Measurements from ENCODE around the gene IL24.
"Not testable (repeated sequence)": the region's sequence is repeated elsewhere in the genome, so short reads cannot be mapped to it uniquely, and the experiment has no call there.

IL24 gene, protein sequence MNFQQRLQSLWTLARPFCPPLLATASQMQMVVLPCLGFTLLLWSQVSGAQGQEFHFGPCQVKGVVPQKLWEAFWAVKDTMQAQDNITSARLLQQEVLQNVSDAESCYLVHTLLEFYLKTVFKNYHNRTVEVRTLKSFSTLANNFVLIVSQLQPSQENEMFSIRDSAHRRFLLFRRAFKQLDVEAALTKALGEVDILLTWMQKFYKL

DNA sequence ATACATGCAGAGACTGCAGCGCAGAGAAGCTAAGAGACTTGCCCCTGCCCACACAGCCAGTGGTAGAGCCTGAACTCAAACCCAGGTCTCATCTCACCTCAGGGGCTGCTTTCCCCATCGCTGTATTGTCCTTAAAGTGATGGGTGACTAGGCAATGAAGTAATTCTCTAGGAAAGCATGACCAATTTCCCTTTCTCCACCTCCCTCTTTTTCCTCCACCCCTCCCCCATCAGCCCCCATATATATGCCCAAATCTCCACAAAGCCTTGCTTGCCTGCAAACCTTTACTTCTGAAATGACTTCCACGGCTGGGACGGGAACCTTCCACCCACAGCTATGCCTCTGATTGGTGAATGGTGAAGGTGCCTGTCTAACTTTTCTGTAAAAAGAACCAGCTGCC, at the start of gene IL24:
IL24 (plus strand) TSS at position 269 of the 400 bp plus-strand sequence. CDS start 390 bp downstream, outside the sequence.
- ATAC-seq, result peak; percentile 55 to 71

DNA sequence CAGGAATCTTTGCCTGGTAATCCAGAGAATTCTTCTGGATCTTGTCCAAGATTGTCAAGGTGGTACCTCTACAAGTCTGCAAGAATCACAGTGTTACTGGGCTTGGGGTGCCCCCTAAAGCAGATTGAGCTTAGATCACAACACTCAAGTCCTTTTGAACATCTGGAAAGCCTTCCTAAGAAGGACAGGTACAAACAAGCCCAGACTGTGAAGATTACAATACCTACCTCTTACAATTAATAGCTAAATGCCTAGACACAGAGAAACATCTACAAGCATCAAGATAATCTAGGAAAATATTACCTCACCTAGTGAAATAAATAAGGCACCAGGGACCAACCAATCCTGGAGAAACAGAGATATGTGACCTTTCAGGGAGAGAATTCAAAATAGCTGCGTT, 49.3 kb upstream of the IL24 start:
- ATAC-seq, result no peak

DNA sequence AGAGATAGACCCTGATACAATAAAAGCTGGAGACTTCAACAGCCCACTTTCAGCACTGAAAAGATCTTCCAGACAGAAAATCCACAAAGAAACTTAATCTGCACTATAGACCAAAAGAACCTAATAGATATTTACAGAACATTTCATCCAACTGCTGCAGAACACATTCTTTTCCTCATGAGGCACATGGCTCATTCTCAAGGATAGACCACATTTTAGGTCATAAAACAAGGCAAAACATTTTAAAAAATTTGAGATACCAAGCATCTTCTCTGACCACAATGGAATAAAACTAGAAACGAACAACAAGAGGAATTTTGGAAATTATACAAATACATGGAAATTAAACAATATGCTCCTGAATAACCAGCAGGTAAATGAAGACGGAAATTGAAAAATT, 46.8 kb upstream of the IL24 start:
- ATAC-seq, result no peak

DNA sequence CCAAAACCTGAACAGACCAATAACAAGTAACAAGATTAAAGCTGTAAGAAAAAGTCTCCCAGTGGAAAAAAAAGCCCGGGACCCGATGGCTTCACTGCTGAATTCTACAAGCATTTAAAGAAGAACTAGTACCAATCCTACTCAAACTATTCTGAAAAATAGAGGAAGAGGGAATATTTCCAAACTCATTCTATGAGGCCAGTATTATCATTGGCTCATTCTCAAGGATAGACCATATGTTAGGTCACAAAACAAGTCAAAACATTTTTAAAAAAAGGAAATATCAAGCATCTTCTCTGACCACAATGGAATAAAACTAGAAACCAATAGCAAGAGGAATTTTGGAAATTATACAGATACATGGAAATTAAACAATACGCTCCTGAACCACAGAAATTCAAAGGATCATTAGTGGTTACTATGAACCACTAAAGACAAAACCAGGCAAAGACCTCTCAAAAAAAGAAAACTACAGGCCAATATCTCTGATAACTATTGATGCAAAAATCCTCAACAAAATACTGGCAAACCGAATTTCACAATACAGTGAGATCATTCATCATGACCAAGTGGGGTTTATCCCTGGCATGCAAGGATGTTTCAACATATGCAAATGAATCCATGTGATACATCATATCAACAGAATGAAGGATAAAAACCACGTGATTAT, 45.8 kb upstream of the IL24 start:
- no peak for ATAC-seq

DNA sequence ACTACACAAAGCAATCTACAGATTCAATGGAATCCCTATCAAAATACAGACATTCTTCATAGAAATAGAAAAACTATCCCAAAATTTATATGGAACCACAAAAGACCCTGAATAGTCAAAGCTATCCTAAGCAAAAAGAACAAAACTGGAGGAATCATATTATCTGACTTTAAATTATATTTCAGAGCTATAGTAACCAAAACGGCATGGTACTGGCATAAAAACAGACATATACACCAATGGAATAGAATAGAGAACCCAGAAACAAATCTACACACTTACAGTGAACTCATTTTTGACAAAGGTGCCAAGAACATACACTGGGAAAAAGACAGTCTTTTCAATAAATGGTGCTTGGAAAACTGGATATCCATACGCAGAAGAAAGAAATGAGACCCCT, 44.6 kb upstream of the IL24 start:
- ATAC-seq, result not testable (repeated sequence)

DNA sequence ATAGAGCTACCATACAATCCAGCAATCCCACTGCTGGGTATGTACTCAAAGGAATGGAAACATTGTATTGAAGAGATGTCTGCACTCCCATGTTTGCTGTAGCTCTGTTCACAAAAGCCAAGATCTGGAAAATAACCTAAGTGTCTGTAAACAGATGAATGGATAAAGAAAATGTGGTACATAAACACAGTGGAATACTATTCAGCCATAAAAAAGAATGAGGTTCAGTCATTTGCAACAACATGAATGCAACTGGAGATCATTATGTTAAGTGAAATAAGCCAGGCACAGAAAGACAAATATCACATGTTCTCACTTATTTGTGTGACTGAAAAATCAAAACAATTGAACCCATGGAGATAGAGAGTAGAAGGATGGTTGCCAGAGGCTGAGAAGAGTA, 43.5 kb upstream of the IL24 start:
- ATAC-seq, result not testable (repeated sequence)

DNA sequence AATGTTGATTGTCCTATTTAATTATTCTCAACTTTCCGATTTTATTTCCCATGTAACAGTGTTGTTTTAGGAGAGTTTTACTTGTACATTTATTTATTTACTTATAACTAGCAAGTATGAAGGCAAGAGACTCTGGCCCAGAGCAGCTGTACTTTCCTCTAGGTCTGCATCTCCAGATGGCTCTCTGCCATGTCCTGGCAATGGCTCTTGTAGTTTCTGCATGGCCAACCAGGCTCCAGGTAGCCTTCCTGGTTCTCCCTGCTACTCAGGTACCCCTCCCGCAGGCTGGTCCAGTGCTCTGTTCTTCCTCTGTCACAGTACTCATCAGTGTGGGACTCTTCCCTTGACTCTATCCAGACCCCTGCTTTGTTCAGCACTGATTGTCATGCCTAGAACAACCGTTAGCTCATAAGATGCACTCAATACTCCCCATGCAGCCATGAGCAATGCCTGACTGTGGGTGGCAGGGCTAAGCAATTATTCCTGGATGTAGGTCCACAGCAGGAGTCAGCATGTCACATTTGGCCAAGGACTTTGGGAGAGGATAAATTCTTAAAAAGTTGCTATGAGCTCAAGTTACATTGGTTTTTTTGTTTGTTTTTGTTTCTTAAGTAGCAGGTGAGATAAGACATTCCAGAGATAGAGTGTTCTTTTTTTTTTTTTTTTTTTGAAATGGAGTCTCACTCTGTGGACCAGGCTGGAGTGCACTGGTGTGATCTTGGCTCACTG, 42.7 kb upstream of the IL24 start:
- no peak for ATAC-seq

DNA sequence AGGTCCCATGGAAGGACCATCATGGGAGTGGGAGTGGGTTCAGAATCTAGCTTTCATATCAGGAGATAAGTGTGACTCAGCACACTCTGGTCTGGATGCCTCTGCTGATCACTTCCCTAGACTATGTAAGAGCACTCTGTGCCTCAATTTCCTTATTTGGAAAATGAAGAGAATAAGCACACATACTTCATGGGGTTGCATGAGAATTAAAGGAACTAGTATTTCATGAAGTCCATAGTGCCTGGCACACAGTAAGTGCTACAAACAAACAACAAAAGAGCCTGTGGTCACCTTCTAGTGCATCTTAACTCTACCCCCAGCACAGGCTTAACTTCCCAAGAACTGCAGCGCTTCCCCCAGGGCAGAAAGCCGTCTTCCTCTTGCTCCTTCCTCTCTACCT, 41.4 kb upstream of the IL24 start:
- no peak for ATAC-seq

DNA sequence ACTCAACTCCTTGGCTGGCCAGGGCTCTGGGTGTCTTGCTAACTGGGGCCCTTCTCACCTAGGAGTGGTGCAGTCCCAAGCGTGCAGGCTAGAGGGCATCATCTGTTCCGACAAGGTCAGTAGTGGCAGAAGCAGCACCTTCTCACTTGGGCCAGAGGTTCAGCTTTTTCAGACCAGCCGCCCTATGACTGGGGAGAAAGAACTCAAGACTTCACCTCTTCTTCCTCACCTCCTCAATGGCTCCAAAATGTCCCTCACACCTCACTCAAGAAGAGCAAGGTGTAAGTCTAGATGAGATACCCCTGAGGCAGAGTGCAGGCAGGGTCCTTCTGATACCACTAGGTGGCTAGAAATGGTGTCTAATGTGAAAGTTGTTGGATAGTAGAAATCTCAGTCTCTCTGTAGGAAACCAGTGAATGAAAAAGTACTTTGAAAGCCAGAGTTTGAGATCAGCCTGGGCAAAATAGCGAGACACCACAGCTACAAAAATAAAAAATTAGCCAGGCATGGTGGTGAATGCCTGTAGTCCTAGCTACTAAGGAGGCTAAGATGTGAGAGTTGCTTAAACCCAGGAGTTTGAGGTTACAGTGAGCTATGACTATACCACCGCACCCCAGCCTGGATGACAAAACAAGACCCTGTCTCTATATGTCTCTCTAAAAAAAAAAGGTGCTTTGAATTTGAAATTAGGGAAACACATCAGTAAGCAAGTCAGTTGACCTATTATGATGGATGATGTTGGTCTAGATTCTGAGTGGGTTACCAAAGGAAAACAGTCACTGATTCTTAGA, 40.4 kb upstream of the IL24 start:
- peak; percentile 51 to 75 for ATAC-seq

DNA sequence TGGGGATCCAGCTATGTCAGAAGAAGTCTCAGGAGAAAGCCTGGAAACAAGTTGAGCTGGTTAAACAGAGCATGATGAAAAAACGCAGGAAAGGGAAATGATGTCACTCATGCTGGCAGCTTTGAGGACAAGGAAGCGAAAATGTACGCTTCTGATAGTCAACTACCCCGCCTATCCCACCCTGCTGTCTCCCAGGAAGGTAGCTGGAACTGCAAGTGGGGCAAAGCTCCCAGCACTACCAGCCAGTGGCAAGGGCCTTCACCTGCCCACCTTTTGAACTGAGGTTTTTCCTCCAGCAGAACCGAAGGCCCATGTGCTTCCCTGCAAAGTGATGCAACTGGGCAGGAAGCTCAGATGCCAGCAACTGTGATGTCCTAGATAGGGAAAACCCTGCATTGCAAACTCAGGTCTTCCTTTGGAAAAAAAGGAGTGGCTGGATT, 38.1 kb upstream of the IL24 start:
- no peak for ATAC-seq

DNA sequence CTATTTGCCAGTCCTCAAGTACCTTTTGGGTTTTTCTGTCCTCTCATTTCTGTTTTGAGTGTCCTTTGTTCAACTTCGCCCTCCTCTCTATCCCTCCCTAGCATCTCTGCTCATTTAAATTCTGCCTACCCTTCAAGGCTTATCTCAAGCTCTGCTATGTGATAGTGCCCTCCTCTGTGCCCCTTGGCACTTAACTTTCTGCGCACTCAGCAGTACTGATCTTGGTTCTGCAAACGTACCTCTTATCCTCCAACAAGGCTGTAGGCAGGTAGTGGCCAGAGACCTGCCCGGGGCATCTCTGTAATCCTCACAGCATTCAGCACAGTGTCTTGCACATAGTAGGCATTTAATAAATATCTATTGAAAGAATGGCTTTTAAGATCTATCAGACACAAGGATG, 37.1 kb upstream of the IL24 start:
- no peak for ATAC-seq

DNA sequence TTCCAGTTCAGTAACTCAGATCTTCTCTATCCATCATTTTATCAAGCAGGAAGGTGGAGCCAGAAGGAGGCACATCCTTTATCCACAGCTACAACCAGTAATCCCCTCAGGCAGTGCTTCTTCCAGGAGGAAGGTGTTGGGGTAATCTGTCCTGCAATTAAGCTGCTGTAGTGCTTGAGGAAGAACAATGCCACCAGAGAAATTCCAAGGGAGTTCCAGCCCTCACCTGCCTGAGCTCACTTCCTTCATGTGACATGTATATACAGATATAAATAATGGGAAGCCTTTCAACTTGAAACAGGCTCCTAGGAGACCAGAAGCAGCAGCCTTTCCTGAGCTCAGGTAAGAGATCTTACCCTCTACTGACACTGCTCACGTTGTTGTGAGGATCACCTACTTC, 34.0 kb upstream of the IL24 start:
- no peak for ATAC-seq

DNA sequence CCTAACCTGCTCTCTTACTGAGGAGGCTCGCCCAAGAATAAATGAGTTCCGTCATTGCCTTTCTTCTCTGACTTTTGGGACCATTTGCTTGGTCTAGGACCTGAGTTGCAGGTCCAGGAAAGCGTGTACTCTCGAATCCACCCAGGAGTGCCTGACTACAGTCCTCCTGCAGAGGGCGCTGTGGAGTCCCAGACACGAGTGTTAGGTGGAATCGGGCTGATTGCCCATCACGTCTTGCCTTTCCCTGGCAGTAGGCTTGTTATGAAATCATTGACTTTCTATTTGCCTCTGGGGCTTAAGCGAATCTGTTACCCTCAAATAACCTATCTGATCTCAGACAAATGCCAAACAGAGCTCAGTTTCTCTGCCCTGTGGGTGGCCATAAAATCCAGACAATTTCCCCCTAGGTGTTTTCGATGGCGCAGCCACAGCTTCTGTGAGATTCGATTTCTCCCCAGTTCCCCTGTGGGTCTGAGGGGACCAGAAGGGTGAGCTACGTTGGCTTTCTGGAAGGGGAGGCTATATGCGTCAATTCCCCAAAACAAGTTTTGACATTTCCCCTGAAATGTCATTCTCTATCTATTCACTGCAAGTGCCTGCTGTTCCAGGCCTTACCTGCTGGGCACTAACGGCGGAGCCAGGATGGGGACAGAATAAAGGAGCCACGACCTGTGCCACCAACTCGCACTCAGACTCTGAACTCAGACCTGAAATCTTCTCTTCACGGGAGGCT, 32.1 kb upstream of the IL24 start, which contains the start of gene IL20:
IL20 (plus strand) TSS at position 685 of the 733 bp plus-strand sequence. CDS start 230 bp downstream, outside the sequence.
- ATAC-seq, result peak; percentile 48 to 80

DNA sequence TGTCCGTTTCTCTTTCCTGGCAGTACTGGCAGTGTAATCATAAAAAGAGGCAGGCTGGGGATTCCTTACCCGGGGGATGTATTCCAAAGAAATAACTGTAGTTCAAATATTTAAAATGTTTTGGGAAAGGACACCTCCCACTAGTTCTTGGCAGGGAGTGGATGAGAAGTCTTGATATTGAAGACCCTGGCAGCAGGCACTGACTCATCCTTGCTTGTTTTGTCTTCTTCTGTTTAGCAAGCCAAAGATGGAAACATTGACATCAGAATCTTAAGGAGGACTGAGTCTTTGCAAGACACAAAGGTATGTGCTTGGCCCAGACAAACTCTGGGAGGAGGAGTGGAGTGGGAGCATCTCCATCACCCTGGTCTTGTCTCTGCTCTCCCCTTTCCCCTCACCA, 31.2 kb upstream of the IL24 start:
- ATAC-seq, result no peak

DNA sequence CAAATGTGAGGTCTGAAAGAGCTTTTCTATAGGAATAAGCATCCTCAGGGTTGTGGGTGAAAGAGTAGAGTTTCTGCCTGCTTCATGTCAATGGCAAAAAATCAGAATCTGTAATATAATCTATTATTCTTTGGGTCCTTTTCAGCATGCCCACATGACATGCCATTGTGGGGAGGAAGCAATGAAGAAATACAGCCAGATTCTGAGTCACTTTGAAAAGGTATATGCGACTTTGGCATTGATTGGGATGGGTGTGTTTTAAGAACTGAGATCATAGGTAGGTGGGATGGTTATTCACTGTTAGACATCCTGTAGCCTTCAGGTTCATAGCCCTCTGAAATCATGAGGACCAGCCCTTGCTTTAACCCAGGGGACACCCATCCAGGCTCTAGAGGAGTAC, 30.0 kb upstream of the IL24 start:
- ATAC-seq, result no peak

DNA sequence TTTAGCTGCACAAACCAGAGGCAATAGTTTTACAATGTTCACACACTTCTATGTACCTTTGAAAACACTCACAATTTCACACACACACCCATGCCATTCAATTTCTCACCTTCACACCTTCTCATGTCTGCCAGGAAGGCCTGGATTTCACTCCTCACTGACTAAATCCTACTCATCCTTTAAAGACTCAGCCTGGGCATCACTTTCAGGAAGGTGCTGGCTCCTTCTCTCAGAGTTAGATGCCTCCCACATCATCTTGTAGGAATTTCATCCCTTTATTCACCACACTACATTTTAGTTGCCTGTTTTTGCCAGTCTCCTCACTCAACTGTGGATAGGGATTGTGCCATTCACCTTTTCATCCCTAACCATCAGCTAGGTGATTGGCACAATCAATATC, 29.5 kb upstream of the IL24 start:
- no peak for ATAC-seq

DNA sequence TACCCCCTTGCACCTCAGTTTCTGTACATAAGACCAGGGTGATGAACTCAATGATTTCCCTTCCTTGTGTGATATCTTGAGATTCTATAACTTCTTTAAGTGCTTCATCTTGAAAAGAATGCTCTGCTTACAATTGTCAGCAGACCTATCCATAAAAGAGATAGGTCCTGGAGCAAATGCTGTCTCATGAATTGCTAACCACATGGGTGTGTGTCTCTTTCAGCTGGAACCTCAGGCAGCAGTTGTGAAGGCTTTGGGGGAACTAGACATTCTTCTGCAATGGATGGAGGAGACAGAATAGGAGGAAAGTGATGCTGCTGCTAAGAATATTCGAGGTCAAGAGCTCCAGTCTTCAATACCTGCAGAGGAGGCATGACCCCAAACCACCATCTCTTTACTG, 29.0 kb upstream of the IL24 start:
- ATAC-seq, result no peak

DNA sequence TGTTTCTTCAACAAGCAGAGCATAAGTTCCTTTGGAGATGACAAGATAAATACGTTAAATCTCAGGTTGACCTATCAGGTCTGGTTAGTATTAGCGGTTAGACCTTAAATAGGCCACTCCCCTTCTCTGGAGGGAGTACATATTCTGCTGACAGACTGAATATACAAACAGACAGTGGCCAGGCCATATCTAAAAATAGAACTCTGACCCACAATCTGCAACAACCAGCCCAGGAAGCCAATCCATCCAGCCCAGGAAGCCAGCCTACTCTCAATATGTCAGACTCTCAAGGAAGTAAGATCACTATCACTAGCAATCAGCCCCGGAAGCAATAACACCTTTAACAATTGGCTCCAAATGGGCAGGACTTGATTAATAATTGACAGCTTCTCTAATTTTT, 25.1 kb upstream of the IL24 start:
- ATAC-seq, result no peak

DNA sequence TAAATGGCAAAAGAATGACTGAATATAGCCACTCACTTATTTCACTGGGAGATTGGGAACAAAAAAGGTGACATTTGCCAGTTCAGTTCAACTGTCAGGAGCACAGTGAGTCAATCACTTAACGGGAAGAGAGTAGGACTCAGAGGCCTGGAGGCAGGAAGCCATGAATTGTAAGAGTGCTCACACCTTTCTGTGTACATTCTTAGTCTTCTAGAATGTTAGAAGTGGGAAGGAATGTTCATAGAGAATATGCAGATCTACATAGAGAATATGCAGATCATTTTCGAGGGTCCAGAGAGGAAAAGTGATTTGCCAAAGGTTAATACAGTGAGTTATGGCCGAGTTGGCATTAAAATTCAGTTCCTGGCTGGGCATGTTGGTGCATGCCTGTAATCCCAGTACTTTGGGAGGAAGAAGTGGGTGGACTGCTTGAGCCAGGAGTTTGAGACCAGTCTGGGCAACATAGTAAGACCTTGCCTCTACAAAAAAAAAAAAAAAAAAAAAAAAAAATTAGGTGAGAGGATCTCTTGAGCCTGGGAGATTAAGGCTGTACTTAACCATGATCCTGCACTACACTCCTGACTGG, 23.5 kb upstream of the IL24 start:
- ATAC-seq, result no peak

DNA sequence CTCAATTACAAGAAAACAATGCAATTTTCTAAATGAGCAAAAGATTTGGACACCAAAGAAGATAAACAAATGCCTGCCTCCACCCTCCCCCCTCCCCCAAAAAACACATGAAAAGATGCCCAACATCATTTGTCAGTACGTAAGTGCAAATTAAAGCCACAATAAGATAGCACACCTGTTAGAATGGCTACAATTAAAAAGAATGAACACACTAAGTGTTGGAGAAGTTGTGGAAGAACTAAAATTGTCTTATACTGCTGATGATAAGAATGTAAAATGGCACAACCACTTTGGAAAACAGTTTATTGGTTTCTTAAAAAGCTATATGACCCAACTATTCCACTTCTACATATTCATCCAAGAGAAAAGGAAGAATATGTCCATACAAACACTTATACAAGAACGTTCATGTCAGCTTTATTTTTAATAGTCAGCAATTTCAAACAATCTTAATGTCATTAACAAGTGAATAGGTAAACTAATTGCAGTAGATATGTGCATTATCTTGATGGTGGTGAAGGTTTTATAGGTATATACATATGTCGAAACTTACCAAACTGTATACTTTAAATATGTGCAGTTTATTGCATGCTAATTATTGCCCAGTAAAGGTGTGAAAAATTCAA, 21.4 kb upstream of the IL24 start:
- no peak for ATAC-seq

DNA sequence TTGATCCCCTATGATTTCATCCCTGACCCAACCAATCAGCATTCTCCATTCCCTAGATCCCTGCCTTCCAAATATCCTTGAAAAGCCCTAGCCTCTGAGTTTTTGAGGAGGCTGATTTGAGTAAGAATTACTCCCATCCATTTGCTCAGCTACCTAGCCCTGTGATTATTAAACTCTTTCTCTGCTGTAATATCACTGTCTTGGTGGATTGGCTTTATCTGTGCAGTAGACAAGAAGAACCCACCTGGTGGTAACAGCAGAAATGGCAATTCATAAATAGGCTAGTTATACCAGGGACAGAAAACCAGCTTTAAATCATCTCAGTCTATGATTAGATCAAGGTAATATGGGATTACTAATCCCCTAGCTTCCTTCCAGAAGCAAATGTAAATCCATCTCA, 18.8 kb upstream of the IL24 start:
- no peak for ATAC-seq

DNA sequence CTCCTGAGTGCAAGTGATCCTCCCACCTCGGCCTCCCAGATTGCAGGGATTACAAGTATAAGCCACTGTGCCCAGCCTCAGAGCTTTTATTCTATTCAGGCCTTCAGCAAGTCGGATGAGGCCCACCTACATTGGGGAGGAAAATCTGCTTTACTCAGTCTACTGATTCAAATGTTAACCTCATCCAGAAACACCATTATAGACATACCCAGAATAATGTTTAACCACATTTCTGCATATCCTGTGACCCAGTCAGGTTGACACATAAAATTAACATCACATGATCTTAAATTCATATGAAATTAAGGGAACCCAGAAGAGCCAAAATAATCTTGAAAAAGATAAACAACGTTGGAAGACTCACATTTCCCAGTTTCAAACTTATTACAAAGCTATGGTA, 16.9 kb upstream of the IL24 start:
- peak; percentile 58 to 89 for ATAC-seq

Measured in activated CD4-positive, CD25-positive, alpha-beta regulatory T cell treated with anti-CD3 and anti-CD28 coated beads, Interleukin-2, amount 50 U/mL, for 24 hours (primary cell).